A549 (cell line): ENCODE data around the gene GRIPAP1. TPM values are rescaled to one million over a fixed set of nuclear protein-coding genes. Genes with fewer than 3 reads are reported as not detected.

ENCODE experiments used
- ATAC-seq, 2 experiments: fragments of 200-7000 bp in 1 of 2; fragments of >200 bp in 1 of 2; cut with Nextera tagmentation in 1 of 2; cut with Tn5 transposase in 1 of 2; 3 replicates each; pipeline versions ENCODE4 v1.8.0 to v1.9.1; 2018 to 2020; ENCODE audit warnings: mild to moderate bottlenecking in 1 of 2, moderate library complexity in 1 of 2
- CTCF ChIA-PET: fragments of 300-600 bp; sonication (Branson Sonifier 250); formaldehyde crosslinking; extraction: SDS; loops from one replicate; lab custom pipeline; 2021; ENCODE audit warnings: antibody characterized with exemption, inconsistent platforms; lab: Yijun Ruan, JAX
- POLR2A ChIA-PET: fragments of 350-600 bp; formaldehyde crosslinking; extraction: SDS; loops from one replicate; lab custom pipeline; 2021; ENCODE audit warnings: antibody characterized with exemption, inconsistent platforms; lab: Yijun Ruan, JAX
- DNase-seq, 2 experiments: peaks; one replicate each; pipeline versions ENCODE4 v3.0.0 to v3.0.0-alpha.2; 2011 to 2016; ENCODE audit warnings: low read depth in 1 of 2, low spot score in 1 of 2
- FAIRE-seq: peaks from 2 replicates; lab custom pipeline; 2011; peaks lifted over from hg19 to GRCh38; lab: Jason Lieb, UNC
- H3K27ac ChIP-seq, 2 experiments: fragments of >200 bp; sonication (Bioruptor Twin); formaldehyde crosslinking; 3 replicates each; pipeline ENCODE4 v1.5.1; 2016 to 2017
- H3K4me1 ChIP-seq: fragments of >200 bp; sonication (Bioruptor Twin); formaldehyde crosslinking; 3 replicates; pipeline ENCODE4 v1.6.1; 2016
- H3K4me2 ChIP-seq: fragments of >200 bp; sonication (Bioruptor Twin); formaldehyde crosslinking; 3 replicates; pipeline ENCODE4 v1.6.1; 2016
- H3K4me3 ChIP-seq: fragments of >200 bp; sonication (Bioruptor Twin); formaldehyde crosslinking; 3 replicates; pipeline ENCODE4 v1.5.1; 2016
- H3K9me3 ChIP-seq: fragments of >200 bp; sonication (Bioruptor Twin); formaldehyde crosslinking; 3 replicates; pipeline ENCODE4 v1.6.1; 2016
- ATOH8 ChIP-seq: fragments of 250-450 bp; sonication (Bioruptor Pico); IDR thresholded peaks from 2 replicates; pipeline ENCODE4 v1.5.0; 2020; ENCODE audit warnings: low read depth, mild to moderate bottlenecking, moderate library complexity
- CHD4 ChIP-seq: fragments of 200-600 bp; sonication (generic); IDR thresholded peaks from 2 replicates; pipeline ENCODE4 v1.6.1; 2016; ENCODE audit warnings: antibody characterized with exemption, mild to moderate bottlenecking, borderline replicate concordance
- EHF ChIP-seq: fragments of 250-450 bp; sonication (Bioruptor Pico); IDR thresholded peaks from 2 replicates; pipeline ENCODE4 v1.5.0; 2020; ENCODE audit warnings: mild to moderate bottlenecking
- EP300 ChIP-seq, 2 experiments: fragments of >200 bp; sonication (Bioruptor Twin); formaldehyde crosslinking; IDR thresholded peaks; 2 replicates in 1 of 2; 3 replicates in 1 of 2; pipeline ENCODE4 v1.6.1; 2016 to 2017
- ESRRA ChIP-seq: fragments of 150-350 bp; IDR thresholded peaks from 2 replicates; pipeline ENCODE4 v1.6.1; 2014; ENCODE audit warnings: mild to moderate bottlenecking, low read length, borderline replicate concordance
- FOSL2 ChIP-seq, 2 experiments: fragments of 450-650 bp in 1 of 2; fragments of >200 bp in 1 of 2; sonication (Bioruptor Twin) in 1 of 2; formaldehyde crosslinking; IDR thresholded peaks; 2 replicates each; pipeline versions ENCODE4 v1.5.0 to v1.6.1; 2016 to 2020; ENCODE audit warnings: mild to moderate bottlenecking in 1 of 2, moderate library complexity in 1 of 2
- FOXS1 ChIP-seq: fragments of 250-450 bp; sonication (Bioruptor Pico); IDR thresholded peaks from 2 replicates; pipeline ENCODE4 v1.5.0; 2020; ENCODE audit warnings: mild to moderate bottlenecking, moderate library complexity
- HMGXB4 ChIP-seq: fragments of 250-450 bp; sonication (Bioruptor Pico); IDR thresholded peaks from 2 replicates; pipeline ENCODE4 v1.5.0; 2021; ENCODE audit warnings: mild to moderate bottlenecking, moderate library complexity, borderline replicate concordance
- HOXB13 ChIP-seq: fragments of 250-450 bp; sonication (Bioruptor Pico); IDR thresholded peaks from 2 replicates; pipeline ENCODE4 v1.5.0; 2020; ENCODE audit warnings: low read depth, mild to moderate bottlenecking, moderate library complexity
- JUN ChIP-seq, 2 experiments: fragments of >200 bp; sonication (Bioruptor Twin); formaldehyde crosslinking; IDR thresholded peaks; 2 replicates in 1 of 2; 3 replicates in 1 of 2; pipeline ENCODE4 v1.6.1; 2016 to 2017
- JUNB ChIP-seq: fragments of >200 bp; sonication (Bioruptor Twin); formaldehyde crosslinking; IDR thresholded peaks from 2 replicates; pipeline ENCODE4 v1.6.1; 2016
- KDM1A ChIP-seq: fragments of 200-600 bp; sonication (generic); IDR thresholded peaks from 2 replicates; pipeline ENCODE4 v1.6.1; 2016; ENCODE audit warnings: low read depth, mild to moderate bottlenecking
- KDM5A ChIP-seq: fragments of 200-600 bp; sonication (generic); IDR thresholded peaks from 2 replicates; pipeline ENCODE4 v1.6.1; 2016; ENCODE audit warnings: antibody characterized with exemption, mild to moderate bottlenecking
- MYC ChIP-seq: IDR thresholded peaks from 2 replicates; pipeline ENCODE4 v1.6.1; 2012; ENCODE audit warnings: mild to moderate bottlenecking, inconsistent platforms, low read length, improper control_type of control experiment, borderline replicate concordance
- NPAS2 ChIP-seq: fragments of 250-450 bp; sonication (Bioruptor Pico); IDR thresholded peaks from 2 replicates; pipeline ENCODE4 v1.8.0; 2022; ENCODE audit warnings: mild to moderate bottlenecking, moderate library complexity, borderline replicate concordance
- NR3C1 ChIP-seq: fragments of >200 bp; sonication (Bioruptor Twin); formaldehyde crosslinking; IDR thresholded peaks from 3 replicates; pipeline ENCODE4 v1.6.1; 2017
- RAD21 ChIP-seq, 2 experiments: fragments of >200 bp in 1 of 2; sonication (Bioruptor Twin) in 1 of 2; formaldehyde crosslinking in 1 of 2; IDR thresholded peaks in 1 of 2; conservative IDR thresholded peaks in 1 of 2; 2 replicates in 1 of 2; 3 replicates in 1 of 2; pipeline ENCODE4 v1.6.1; 2012 to 2018; ENCODE audit warnings: inconsistent platforms in 1 of 2
- RFX5 ChIP-seq: fragments of 450-650 bp; IDR thresholded peaks from 2 replicates; pipeline ENCODE4 v1.7.1; 2014; ENCODE audit warnings: antibody characterized with exemption, mild to moderate bottlenecking, moderate library complexity
- RNF2 ChIP-seq: fragments of 200-600 bp; sonication (generic); IDR thresholded peaks from 2 replicates; pipeline ENCODE4 v1.6.1; 2016; ENCODE audit warnings: low read depth, mild to moderate bottlenecking, antibody characterized with exemption, moderate library complexity, borderline replicate concordance
- TFCP2L1 ChIP-seq: fragments of 250-450 bp; sonication (Bioruptor Pico); IDR thresholded peaks from 2 replicates; pipeline ENCODE4 v1.5.0; 2021; ENCODE audit warnings: mild to moderate bottlenecking
- TP53 ChIP-seq: fragments of 250-450 bp; sonication (Bioruptor Pico); IDR thresholded peaks from 2 replicates; pipeline ENCODE4 v1.5.0; 2021; ENCODE audit warnings: mild to moderate bottlenecking, moderate library complexity
- ZC3H11A ChIP-seq: fragments of 450-650 bp; IDR thresholded peaks from 2 replicates; pipeline ENCODE4 v1.6.1; 2014; ENCODE audit warnings: antibody characterized with exemption, mild to moderate bottlenecking
- ZFP36 ChIP-seq: fragments of 450-650 bp; IDR thresholded peaks from 2 replicates; pipeline ENCODE4 v1.6.1; 2014; ENCODE audit warnings: borderline replicate concordance; ENCODE audit not compliant: partially characterized antibody
- ZNF302 ChIP-seq: fragments of 250-450 bp; sonication (Bioruptor Pico); IDR thresholded peaks from 2 replicates; pipeline ENCODE4 v1.9.0; 2021; ENCODE audit warnings: inconsistent platforms, mild to moderate bottlenecking, moderate library complexity
- WGBS: methylation state at CpG from one replicate; pipeline ENCODE4 v1.1.6; 2017; ENCODE audit errors: missing lambda C conversion rate; 5-methylcytosine and 5-hydroxymethylcytosine counted together
- polyA plus RNA-seq, 4 experiments: library from polyadenylated mRNA; depleted of rRNA in 3 of 4; stranded (reverse); fragments of >200 nt; fragmentation: RNase III in 1 of 4; extraction: RNeasy Plus Mini Kit Qiagen cat#74134 plus additional on column Dnase treatment in 1 of 4; gene quantifications; 2 replicates in 3 of 4; 3 replicates in 1 of 4; pipeline ENCODE4 v1.2.3, GENCODE V29; 2011 to 2017
- TF ChIP-seq, protein P1 (sequence below): fragments of 200-600 bp; sonication (generic); IDR thresholded peaks from 2 replicates; pipeline ENCODE4 v1.6.1; 2016; ENCODE audit warnings: antibody characterized with exemption, mild to moderate bottlenecking, moderate library complexity

Gene GRIPAP1
- polyA plus RNA-seq, 2 of the 4 experiments (the other 2 are of a cell fraction), result 33.7 to 34.3 TPM

- ChIA-PET CTCF (no interaction called here), POLR2A (no interaction called here)
- TF ChIP-seq RAD21 (conservative IDR thresholded peaks at IDR 0.05 in 1 of 2, IDR thresholded peaks at IDR 0.05 in 1 of 2) (no peak), ZC3H11A (no peak), FOXS1 (CRISPR knock-in tag) (no peak), RNF2 (no peak), FOSL2 (IDR thresholded peaks at IDR 0.05) (no peak), FOSL2 (CRISPR knock-in tag; IDR thresholded peaks at IDR 0.05) (no peak), KDM5A (no peak), HOXB13 (CRISPR knock-in tag) (no peak), CHD4 (no peak), NPAS2 (CRISPR knock-in tag) (no peak), MYC (no peak), KDM1A (no peak)
- TF ChIP-seq, protein P1, sequence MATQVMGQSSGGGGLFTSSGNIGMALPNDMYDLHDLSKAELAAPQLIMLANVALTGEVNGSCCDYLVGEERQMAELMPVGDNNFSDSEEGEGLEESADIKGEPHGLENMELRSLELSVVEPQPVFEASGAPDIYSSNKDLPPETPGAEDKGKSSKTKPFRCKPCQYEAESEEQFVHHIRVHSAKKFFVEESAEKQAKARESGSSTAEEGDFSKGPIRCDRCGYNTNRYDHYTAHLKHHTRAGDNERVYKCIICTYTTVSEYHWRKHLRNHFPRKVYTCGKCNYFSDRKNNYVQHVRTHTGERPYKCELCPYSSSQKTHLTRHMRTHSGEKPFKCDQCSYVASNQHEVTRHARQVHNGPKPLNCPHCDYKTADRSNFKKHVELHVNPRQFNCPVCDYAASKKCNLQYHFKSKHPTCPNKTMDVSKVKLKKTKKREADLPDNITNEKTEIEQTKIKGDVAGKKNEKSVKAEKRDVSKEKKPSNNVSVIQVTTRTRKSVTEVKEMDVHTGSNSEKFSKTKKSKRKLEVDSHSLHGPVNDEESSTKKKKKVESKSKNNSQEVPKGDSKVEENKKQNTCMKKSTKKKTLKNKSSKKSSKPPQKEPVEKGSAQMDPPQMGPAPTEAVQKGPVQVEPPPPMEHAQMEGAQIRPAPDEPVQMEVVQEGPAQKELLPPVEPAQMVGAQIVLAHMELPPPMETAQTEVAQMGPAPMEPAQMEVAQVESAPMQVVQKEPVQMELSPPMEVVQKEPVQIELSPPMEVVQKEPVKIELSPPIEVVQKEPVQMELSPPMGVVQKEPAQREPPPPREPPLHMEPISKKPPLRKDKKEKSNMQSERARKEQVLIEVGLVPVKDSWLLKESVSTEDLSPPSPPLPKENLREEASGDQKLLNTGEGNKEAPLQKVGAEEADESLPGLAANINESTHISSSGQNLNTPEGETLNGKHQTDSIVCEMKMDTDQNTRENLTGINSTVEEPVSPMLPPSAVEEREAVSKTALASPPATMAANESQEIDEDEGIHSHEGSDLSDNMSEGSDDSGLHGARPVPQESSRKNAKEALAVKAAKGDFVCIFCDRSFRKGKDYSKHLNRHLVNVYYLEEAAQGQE, result no peak
- no peak for DNase-seq
- WGBS, result 96% methylated on average over 4 of the region's 6 CpGs
- no peaks in the 10 kb centered on the region for H3K9me3 ChIP-seq
- no peak overlapping the region for H3K27ac ChIP-seq
- no peak for ATAC-seq
- H3K4me2 ChIP-seq, result no peak overlapping the region
- peaks cover 11% of the 10 kb centered on the region for H3K4me1 ChIP-seq
- no peak for FAIRE-seq
- no peak overlapping the region for H3K4me3 ChIP-seq
These were observed 26.0 kb downstream of the GRIPAP1 start for GRCh38 chrX:48976086-48976485.

GRCh38 chrX:48975541-48975940 lies 26.5 kb downstream of the GRIPAP1 start:
- CTCF ChIA-PET, result no interaction called here
- Histone ChIP-seq H3K4me3 (no peak overlapping the region), H3K27ac (no peak overlapping the region), H3K9me3 (no peaks in the 10 kb centered on the region)
- POLR2A ChIA-PET, result no interaction called here
- peak; percentile 46 for FAIRE-seq
- WGBS, result 87% methylated on average over 5 of the region's 5 CpGs
- TF ChIP-seq CHD4 (no peak), ZFP36 (no peak), EHF (CRISPR knock-in tag) (no peak), ZNF302 (CRISPR knock-in tag) (no peak), RFX5 (no peak), JUN (IDR thresholded peaks at IDR 0.05) (no peak), MYC (no peak), HMGXB4 (CRISPR knock-in tag) (no peak), JUNB (no peak), NR3C1 (no peak), NPAS2 (CRISPR knock-in tag) (no peak), ESRRA (no peak), EP300 (IDR thresholded peaks at IDR 0.05) (no peak), HOXB13 (CRISPR knock-in tag) (no peak), TFCP2L1 (CRISPR knock-in tag) (no peak), ATOH8 (CRISPR knock-in tag) (no peak), TP53 (CRISPR knock-in tag) (no peak)
- TF ChIP-seq, all 56 proteins: peak for 0
- ATAC-seq (no peak), DNase-seq (no peak)
- no peak overlapping the region for H3K4me2 ChIP-seq
- H3K4me1 ChIP-seq, result peaks cover 11% of the 10 kb centered on the region
